EL (cell line): Measurements from ENCODE around the gene HTRA1.
A peak's percentile ranks its signal among the peaks of the same experiment; 100 is the strongest.

Experiments
- DNase-seq: peaks from one replicate; pipeline ENCODE4 v3.0.0-alpha.2; 2016

HTRA1 gene

DNA sequence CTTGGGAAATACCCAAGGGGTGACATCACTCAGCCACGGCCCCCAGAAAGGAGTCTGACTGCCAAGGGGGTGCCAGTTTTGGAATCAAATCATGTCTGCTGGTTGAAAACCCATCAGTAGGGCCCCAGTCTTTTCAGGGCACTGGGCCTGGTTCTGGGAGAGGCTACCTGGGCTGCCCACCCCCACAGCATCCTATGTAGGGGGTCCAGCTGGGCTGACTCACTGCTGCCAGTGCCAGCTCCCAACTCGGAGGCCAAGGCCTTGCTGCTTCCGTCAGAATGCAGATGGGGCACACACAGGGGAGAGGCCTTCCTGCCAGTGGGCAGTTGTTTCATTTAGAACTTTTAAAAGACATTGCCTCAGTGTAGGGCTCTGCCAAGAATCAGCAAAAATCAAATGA lies 59.7 kb downstream of the HTRA1 start:
- DNase-seq = peak; percentile 7

DNA sequence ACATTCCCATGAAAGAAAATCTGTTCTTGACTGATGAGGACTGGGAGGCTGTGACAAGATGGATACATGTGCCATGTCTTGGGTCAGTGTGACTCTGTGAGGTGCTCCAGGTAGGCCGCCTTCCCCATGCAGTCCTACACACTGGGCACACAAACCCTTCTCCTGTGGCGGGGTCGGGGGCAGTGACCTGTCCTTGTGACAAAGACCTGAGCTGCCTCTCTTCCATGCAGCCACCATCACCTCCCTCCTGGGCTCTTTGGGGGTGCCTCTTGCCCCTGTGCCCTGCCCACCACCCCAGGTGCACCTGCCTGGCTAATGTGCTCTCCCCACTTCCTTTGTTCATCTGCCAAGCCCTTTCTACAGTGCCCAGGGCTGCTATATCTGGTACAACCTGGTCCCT lies 63.5 kb downstream of the HTRA1 start:
- DNase-seq = no peak

DNA sequence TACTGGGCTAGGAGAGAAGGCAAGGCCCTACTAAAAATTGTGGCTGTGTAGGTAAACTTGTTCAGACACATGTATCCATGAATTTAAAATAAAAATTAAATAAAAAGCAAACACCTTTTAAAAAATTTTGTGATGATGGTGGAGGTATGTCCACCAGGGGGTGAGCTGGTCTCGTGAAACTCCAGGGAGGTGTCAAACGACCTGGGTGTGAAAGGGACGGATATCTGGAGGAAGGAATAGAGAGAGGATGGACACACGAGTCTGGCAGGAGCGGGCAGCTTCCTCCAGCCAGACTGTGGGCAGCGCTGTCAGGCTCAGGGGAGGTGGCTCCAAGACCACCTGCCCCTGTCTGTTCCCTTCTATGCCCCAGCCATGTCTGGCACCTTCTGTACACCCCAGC lies 64.4 kb downstream of the HTRA1 start:
- no peak for DNase-seq

DNA sequence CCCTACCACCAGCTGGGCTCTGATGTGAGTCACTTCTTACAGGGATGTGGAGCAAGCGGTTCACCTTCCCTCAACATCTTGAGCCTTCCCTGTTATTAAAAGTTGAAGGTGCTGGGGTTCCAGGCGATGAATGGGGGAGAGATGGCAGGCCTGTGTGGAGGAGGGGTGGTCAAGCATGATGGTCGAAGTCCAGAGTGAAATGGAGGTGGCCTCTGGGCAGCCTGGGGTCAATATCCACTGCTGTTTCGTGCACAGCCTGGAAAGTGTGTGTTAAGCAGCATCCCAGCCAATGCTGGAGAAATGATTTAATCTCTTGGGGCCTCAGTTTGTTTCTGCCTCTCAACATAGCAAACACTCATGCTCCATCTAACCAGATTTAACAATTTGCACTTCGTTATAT lies 65.5 kb downstream of the HTRA1 start:
- no peak for DNase-seq

DNA sequence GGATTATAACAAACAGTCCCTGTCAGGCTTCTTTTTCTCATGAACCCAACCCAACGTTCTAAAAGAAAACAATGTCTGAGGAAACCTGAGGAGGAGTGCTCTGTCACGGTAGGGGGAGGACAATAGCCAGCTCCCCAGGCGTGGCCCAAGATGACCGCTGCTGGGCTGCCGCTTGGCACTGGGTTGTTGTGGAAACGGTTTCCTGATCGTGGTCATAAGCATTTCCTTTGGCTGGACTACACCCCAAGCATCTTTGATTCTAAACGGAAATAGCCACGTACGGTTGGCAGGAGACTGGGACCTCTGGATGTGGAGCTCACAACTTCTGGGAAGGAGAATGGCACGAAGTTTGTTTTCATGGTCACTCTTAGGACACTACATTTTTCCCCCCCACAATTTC lies 68.8 kb downstream of the HTRA1 start:
- no peak for DNase-seq

DNA sequence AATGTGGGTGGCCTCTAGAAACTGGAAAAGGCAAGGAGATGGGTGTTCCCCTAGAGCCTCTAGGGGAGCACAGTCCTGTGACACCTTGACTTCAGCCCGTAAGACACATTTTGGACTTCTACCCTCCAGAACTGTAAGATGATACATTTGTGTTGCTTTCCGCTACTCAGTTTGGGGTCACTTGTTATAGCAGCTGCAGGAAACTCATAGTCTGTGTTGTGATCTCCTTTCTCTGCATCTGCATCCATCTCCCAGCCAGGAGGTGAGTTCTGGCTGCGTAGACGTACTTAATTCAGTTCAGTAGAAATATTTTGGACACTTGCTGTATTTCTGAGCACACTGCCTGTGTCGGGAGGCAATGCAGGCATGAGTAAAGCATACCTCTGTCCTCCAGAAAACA lies 69.9 kb downstream of the HTRA1 start:
- DNase-seq = no peak

DNA sequence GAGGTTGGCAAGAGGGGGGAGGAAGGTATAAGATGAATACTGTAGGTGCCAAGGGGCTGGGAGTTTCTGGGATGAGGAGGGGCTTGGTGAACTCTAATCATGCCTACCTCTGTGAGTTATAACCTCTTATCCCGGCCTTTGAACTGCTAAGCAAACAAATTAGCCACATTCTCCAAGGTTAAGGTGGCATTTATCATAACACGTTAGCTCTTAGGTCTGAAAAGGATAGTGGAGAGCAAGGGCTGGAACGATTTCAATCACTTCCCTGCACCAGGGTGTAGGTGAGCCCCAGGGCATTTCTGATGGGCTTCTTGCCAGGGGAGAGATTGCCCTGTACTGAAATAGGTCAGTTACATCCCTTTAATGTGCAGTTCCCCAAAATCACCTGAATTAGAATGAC lies 70.6 kb downstream of the HTRA1 start:
- DNase-seq = no peak

DNA sequence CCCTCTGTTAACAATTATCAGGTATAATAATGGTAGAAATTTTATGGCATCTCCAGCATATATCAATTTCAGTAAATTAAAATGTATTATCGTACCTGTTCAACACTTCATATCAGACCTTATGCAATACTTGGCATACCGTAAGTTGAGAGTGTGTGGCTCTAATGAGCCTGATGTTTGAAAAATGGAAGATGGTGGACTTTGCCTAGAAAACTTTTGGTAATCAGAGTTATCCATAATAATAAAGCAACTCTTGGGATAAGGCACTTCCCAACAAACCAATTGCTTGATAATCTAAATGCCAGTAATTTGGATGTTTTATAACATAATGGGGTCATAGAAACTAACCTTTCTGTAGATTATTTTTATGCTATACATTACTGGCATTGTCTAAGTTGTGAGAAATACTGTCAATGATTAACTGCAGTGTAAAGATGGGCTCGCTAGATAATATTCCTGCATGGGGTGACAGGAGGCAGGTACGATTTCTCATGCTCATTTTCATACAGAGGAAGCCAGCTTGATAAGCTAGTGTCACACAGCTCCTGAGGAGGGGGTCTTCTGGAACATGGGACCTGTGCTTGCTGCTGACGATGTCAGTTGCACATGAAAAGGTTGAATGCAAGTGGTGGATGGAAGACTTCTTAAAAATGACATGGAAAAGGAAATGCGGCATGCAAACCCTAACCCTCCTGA lies 71.4 kb downstream of the HTRA1 start:
- no peak for DNase-seq

DNA sequence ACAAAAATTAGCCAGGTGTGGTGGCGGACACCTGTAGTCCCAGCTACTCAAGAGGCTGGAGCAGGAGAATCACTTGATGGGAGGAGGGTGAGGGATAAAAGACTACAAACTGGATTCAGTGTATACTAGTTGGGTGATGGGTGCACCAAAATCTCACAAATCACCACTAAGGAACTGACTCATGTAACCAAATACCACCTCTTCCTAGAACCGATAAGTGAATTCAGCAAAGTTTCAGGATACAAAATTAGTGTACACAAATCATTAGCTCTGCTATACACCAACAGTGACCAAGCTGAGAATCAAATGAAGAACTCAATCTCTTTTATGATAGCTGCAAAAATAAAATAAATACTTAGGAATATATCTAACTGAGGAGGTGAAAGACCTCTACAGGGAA lies 76.2 kb downstream of the HTRA1 start:
- no peak for DNase-seq

DNA sequence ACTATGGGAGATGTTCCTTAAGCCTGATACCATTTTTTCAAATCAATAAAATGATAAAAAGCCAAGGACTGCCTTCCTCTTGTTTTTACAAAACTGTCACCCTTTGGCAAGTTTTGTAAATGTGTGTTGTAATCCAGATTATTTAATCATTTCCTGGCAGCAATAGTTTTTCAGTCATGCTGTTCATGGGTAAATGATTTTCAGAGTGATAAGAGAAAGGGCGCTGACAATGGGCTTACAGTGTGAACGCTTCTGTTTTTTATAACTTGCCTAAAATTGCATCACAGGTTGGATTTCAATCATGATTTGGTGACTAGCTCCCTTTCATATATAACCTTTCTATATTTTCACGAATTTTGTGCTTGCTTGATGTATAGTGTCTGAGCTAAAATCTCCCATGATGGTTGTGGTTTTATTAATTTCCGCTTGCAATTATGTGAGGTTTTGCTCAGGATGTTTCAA lies 80.2 kb downstream of the HTRA1 start:
- no peak for DNase-seq

DNA sequence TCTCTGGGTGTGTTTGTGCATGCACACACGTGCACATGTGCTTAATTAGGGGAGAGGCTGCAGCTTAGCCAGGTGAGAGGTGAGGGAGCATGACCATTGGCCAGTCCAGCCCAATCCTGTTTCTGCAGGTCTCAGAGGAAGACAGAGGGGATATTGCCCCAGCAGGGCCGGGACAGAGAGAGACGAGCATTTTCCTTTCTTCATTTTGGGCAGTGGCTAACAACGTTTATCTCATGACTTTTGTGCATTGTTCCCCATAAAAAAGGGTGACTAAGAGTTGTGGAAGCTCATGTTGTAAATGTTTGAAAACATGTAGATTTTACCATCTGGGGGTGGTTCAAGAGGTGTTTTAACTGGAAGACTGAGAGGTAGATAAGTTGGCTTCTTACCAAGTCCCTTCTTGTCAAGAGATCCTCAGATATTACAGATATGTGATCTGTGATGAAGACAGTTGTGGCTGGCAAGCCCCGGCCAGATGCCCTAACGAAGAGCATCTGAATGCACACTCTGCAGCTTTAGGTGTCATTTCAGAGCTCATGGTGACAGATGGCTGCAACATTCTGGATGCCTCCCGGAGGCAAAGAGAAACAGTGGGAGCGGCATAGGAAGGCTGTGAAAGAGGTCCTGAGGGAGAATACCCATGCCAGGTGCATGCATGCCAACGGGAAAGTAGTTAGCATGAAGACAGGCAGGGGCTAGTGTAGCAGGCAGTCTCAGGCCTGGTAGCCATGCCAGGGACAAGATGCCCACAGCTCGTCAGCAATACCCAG lies 82.5 kb downstream of the HTRA1 start:
- DNase-seq = no peak

DNA sequence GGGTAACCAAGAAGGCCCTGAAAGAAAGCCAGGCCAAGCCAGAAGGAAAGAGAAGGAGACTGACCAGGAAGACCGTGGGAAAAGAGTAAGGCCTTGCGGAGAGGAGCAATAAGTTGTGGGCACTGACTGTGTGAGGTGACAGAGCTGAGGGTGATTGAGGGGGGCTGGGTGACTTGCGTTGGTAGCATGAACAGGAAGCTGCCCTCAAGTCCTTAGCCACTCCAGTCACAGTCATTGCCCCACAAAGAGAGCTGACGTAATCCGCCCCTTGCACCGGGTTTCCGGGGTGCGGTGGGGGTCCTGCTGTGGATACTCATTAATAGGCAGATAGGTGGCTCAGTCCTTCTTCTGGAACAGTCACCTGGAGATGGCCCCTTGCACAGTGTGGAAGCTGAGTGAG lies 83.1 kb downstream of the HTRA1 start:
- no peak for DNase-seq

DNA sequence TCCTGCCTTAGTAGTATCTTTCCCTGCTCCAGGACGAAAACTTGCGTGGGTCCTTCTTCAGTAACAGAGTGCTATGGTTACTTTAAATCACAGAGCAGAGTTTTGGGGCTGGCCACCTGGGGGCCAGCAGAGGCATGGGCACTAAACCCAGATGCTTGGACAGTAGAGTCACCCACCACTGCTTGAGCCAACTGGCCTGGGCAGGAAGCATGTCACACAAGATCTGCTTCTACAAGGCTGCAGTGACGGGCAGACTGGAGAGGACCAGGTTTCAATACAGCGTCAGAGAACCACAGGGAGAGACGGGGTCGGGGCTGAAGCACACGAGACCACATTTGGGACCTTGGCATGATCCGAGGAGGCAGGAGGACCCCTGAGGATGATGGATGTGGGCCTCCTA lies 84.9 kb downstream of the HTRA1 start:
- no peak for DNase-seq

DNA sequence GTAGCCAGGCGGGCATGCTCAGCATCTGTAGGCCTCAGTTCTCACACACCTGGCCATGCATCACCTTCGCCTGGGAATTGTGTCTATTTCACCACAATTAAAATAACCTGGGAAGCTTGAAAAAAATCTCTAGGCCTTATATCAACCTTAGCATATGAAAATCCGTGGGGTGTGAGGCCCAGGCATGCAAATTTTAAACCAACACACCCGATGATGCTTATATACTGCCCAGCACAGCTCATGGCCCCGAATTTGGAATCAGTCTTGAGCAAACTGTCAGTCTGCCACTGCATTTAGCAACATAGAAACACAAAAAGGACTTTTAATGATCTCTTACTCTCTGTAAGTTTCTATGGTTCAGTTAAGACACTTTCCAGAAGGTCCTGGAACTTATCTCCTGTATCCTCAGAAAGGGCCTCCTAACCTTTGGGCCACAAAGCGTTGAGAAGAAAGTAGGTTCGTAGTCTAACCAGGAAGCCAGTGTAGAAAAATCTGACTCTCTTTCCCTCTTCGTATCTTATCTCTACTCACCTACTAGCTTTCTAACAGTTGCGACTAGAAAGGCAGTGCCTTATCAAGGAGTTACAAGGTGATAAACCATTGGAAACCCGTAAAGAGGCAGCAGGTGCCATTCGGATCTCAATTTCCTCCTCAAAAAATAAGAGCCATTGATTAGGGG lies 87.2 kb downstream of the HTRA1 start:
- DNase-seq = no peak

DNA sequence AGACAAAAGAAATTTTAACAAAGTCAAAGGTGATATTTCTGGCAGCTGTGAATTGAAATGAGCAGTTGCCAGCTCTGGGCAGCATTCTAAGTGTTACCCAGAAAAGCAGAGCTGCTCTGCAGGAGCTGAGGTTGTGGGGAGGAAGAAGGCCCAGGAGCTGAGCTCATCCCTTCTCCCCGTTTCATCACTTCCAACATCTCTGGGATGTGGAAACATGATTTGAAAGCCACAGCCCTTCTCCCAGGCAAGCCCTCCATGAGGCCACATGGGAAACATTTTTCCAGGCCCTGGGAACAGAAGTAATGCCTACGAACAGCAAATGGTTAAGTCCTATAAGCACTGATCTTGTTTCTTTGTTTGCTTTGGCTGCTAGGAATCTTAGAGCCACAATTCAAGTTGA lies 88.3 kb downstream of the HTRA1 start:
- no peak for DNase-seq

DNA sequence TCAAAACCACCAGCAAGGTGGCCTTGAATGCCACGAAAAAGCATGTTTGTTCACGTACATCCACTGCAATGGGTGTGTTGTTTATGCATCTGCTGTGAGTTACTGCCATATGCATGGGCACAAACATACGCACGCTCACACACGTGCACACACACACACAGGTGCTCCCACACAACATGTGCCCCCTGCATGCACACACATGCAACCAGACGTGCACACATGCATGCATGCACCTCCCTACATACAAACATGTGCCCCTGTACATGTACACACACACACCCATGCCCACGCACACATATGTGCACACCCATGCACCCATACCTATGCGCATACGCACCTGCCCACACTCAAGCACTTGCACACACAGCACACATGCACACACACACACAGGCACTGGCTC lies 89.1 kb downstream of the HTRA1 start:
- no peak for DNase-seq

DNA sequence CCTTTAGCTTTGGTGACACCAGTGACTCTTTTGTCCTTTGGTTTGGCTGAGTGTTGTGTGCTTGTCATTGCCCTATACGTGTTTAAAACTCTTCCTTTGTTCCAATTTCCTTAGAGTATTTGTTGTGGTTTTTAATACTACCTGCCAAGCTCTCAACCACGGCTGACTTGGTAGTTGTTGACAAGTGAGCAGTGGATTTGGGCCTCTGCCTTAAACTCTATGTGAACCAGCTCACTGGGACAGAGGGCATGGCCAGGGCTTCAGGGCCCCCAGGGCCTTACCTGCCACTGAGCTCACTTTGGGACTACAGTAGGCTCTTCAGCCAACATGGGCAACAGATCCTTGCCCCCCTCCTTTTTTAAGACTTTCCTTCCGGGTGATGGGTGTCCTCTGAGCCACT lies 89.6 kb downstream of the HTRA1 start:
- no peak for DNase-seq

DNA sequence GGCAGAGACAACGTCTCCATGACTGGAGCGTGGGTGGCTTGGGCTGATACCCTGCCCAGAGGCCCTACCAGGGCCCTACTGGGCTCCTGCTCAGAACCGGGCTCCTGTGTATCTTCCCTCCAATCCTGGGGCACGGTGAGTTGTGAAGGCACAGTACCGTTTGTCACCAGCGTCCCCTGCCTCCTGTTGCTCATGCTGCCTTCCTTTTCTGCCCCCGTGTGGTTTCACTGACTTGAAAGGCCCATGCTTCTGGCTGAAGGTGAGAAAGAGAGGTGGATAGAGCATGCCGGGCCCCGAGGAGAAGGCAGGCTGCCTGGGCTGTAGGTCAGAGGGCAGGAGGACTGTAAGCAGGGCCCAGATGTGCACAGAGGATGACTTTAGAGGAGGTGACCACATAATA lies 90.1 kb downstream of the HTRA1 start:
- no peak for DNase-seq

DNA sequence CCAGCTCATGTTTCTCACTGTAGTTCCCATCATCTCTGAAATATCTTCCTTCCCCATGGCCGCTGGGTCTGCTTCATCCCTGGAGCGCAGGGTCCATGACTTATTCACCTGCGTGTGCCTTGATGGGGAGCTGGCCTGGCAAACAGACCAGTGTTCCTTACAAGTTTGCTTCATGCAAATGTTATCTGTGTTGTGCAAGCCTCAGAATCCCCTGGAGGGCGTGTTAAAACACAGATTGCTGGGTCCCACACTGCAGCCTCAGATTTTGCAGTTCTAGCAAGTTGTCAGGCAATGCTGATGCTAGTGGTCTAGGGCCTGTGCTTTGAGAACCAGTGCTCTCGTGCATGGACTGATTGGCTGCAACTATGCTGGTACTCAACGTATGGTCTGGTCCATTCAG lies 92.0 kb downstream of the HTRA1 start:
- no peak for DNase-seq

DNA sequence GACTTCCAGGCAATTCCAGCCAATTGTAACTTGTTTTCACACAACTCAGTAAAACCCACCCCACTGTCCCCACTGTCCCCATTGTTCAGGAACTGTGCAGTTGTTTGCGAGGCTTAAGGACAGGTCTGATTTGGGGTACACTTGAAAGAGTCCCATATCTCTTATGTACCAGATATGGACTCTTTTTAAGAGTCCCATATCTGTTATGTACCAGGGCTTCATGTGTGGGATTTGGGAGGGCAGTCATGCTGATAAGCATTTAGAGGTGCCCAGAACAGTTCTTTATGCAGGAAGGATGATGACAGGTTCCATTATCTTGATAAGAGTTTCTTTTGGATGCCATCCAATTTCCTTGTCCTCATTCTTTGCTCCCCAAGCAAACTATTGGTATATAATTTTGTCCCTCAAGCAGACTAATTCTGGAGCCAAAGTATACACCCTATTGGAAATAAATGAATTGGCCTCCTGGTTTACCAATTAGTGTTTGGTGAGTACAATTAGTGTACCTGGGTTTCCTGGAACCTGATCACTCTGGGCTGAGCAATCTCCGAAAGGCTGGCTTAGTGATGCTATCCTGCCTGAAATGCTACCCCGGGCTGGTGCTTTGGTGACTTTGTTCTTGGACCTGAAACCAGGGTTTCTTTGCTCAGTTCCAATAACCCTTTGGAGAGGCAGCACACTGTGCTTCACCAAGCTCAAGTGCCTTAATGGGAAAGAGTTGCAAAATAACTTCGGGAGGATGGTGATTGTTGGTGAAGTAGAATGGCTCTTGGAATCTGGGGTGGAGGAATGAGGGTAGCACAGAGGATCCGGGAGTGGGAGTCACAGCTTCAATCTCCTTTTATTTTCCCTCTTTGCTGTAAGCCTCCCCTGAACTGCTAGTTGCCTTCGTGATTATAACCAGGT lies 93.0 kb downstream of the HTRA1 start:
- no peak for DNase-seq

DNA sequence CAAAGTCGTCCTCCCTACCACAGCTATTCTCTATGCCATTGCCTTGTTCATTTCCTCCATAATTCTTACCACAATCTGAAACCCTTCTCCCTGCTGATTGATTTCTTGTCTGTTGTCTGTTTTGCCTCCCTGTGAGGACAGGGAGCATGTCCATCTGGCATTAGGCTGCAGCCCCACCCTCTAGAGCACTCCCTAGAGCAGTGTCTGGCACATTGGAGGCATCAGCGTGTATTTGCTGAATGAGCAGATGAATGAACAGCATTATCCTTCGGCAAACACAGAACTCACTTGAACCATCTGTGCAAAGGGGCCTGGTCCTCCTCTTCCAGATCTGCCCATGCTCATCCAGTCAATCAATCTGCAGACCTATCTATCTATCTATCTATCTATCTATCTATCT lies 94.1 kb downstream of the HTRA1 start:
- DNase-seq = no peak

DNA sequence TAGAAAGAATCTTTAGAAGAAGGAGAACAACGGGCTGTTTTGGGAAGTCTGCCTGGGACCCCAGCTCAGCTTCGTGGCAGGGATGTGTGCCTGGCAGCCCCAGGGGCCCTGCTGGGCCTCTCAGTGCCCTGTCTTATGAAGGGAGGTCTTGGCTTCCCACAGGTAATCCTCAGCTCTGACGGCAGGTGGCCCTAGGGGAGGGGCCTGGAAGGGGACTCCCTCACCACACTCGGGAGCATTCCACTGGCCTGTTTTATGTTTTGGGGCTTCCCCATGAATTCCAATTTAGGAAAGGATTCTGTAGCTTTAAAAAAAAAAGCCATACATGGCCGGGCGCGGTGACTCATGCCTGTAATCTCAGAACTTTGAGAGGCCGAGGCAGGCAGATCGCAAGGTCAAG lies 96.2 kb downstream of the HTRA1 start:
- no peak for DNase-seq

DNA sequence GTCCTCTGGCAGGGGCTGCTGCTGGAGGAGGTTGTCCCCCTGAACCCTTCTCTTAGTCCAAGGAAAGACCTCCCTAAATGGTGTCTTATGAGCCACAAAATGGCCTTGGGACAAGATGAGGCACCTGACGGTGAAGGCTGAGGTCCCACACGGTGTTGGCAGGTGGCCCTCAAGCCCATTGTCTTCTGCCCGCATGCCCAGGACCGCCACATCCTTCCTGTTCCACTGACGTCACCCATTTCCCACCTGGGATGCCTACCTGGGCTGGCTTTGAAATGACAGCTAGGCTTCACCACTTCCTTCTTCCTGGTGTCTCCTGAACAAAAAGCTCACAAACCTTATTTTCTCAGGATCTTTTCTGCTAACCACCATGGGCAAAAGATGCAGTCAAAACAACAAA lies 97.1 kb downstream of the HTRA1 start:
- no peak for DNase-seq
